Activated naive CD8-positive, alpha-beta T cell treated with anti-CD3 and anti-CD28 coated beads for 36 hours (primary cell): ENCODE results near the gene TRIM3. TPM values are rescaled to one million over a fixed set of nuclear protein-coding genes. Genes with fewer than 3 reads are reported as not detected.

Experiments
- DNase-seq: peaks from one replicate; pipeline ENCODE4 v3.0.0; 2021
- H3K27ac Mint-ChIP-seq: one replicate; pipeline ENCODE4 v1.8.0; 2022; ENCODE audit warnings: mild to moderate bottlenecking, moderate library complexity, mixed read lengths
- H3K27me3 Mint-ChIP-seq: one replicate; pipeline ENCODE4 v1.8.0; 2022; ENCODE audit warnings: mild to moderate bottlenecking, mixed read lengths
- H3K36me3 Mint-ChIP-seq: one replicate; pipeline ENCODE4 v1.8.0; 2021; ENCODE audit warnings: mild to moderate bottlenecking, mixed read lengths
- H3K4me1 Mint-ChIP-seq: one replicate; pipeline ENCODE4 v1.8.0; 2021; ENCODE audit warnings: mixed read lengths
- H3K4me3 Mint-ChIP-seq: one replicate; pipeline ENCODE4 v1.8.0; 2022; ENCODE audit warnings: mild to moderate bottlenecking, moderate library complexity, mixed read lengths
- H3K9me3 Mint-ChIP-seq: one replicate; pipeline ENCODE4 v1.8.0; 2022; ENCODE audit warnings: mixed read lengths
- total RNA-seq, 2 experiments: library from RNA; stranded (reverse); gene quantifications; one replicate each; pipeline ENCODE4 v1.2.3, GENCODE V29; 2021

Gene TRIM3
- total RNA-seq, 2 experiments from 2014 or later = 3.4 to 3.6 TPM

GRCh38 chr11:6405052-6405667, 68.6 kb downstream of the TRIM3 start:
- peaks cover 7% of the 10 kb centered on the region for H3K36me3 Mint-ChIP-seq
- no peaks in the 10 kb centered on the region for H3K9me3 Mint-ChIP-seq
- no peak for DNase-seq
- peaks cover 70% of the 10 kb centered on the region for H3K4me1 Mint-ChIP-seq
- H3K4me3 Mint-ChIP-seq = no peak overlapping the region
- no peak overlapping the region for H3K27ac Mint-ChIP-seq
- peaks cover 4% of the 10 kb centered on the region for H3K27me3 Mint-ChIP-seq

- Mint-ChIP-seq H3K27ac (peak overlapping the region; percentile 34), H3K4me3 (peak overlapping the region; percentile 27), H3K36me3 (peaks cover 7% of the 10 kb centered on the region), H3K27me3 (peaks cover 4% of the 10 kb centered on the region), H3K4me1 (peaks cover 73% of the 10 kb centered on the region), H3K9me3 (no peaks in the 10 kb centered on the region)
- no peak for DNase-seq
Measured at GRCh38 chr11:6404342-6405051, 69.2 kb downstream of the TRIM3 start.

GRCh38 chr11:6403539-6403938, 70.2 kb downstream of the TRIM3 start:
- peak overlapping the region; percentile 94 for H3K27ac Mint-ChIP-seq
- peaks cover 4% of the 10 kb centered on the region for H3K27me3 Mint-ChIP-seq
- peaks cover 80% of the 10 kb centered on the region for H3K4me1 Mint-ChIP-seq
- no peaks in the 10 kb centered on the region for H3K9me3 Mint-ChIP-seq
- H3K4me3 Mint-ChIP-seq = peak overlapping the region; percentile 76
- no peak for DNase-seq
- H3K36me3 Mint-ChIP-seq = peaks cover 13% of the 10 kb centered on the region

GRCh38 chr11:6402561-6402981, 71.2 kb downstream of the TRIM3 start:
- Mint-ChIP-seq H3K36me3 (peaks cover 15% of the 10 kb centered on the region), H3K9me3 (no peaks in the 10 kb centered on the region), H3K4me1 (peaks cover 76% of the 10 kb centered on the region), H3K27me3 (peaks cover 4% of the 10 kb centered on the region), H3K4me3 (peak overlapping the region; percentile 76), H3K27ac (peak overlapping the region; percentile 94)
- peak; percentile 81 for DNase-seq

GRCh38 chr11:6402061-6402470, 71.7 kb downstream of the TRIM3 start:
- peaks cover 4% of the 10 kb centered on the region for H3K27me3 Mint-ChIP-seq
- H3K4me1 Mint-ChIP-seq = peaks cover 72% of the 10 kb centered on the region
- peak; percentile 37 for DNase-seq
- peak overlapping the region; percentile 94 for H3K27ac Mint-ChIP-seq
- peaks cover 15% of the 10 kb centered on the region for H3K36me3 Mint-ChIP-seq
- H3K4me3 Mint-ChIP-seq = peak overlapping the region; percentile 76
- no peaks in the 10 kb centered on the region for H3K9me3 Mint-ChIP-seq

GRCh38 chr11:6401464-6401863, 72.3 kb downstream of the TRIM3 start:
- H3K27me3 Mint-ChIP-seq = peaks cover 4% of the 10 kb centered on the region
- peaks cover 68% of the 10 kb centered on the region for H3K4me1 Mint-ChIP-seq
- no peak overlapping the region for H3K4me3 Mint-ChIP-seq
- no peaks in the 10 kb centered on the region for H3K9me3 Mint-ChIP-seq
- H3K27ac Mint-ChIP-seq = no peak overlapping the region
- H3K36me3 Mint-ChIP-seq = peaks cover 15% of the 10 kb centered on the region
- DNase-seq = no peak

DNA sequence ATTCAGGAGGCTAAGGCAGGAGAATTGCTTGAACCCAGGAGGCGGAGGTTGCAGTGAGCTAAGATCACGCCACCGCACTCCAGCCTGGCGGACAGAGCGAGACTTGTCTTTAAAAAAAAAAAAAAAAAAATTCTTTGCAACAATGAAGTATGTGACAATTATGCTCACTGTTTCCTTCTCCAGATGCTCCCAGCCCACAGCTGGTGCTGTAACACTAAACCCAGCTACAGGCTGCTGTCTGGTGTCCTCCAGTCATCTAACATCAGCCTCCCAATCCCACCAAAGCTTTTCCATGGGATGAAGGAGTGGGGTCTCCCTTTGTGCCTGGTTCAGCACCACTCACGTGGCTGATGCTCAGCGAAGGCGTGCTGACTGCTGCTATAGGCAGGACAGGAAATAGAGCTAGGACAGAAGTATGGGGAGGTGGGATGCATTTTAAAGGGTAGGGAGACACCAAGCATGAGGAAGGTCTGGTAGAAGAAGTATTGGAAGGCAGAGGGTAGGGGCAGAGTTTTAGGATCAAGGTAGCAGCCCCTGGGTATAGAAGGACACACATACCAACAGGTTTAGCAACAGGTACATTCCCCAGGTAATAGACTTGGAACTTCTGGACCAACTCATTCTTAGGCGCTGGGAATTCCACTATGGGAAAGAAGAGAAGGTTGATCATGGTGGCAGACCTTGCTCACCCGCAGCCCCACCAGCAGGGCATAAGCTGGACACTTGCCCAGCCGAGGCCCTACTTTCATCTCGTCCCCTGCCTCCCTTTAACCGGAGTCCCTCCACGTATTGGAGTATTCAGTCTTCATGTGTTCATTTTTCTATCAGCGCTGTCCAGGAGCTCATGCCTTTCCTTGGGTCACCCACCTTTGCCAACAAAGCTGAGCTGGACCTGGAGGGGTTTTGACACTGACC, 73.1 kb downstream of the TRIM3 start:
- Mint-ChIP-seq H3K4me3 (no peak overlapping the region), H3K9me3 (no peaks in the 10 kb centered on the region), H3K27me3 (peaks cover 4% of the 10 kb centered on the region), H3K27ac (no peak overlapping the region), H3K4me1 (peaks cover 64% of the 10 kb centered on the region), H3K36me3 (peaks cover 15% of the 10 kb centered on the region)
- no peak for DNase-seq

Other genes with a start within 250 kb of the TRIM3 start
- 10 to 100 TPM; 14.2 to 16.0 TPM for gene FHIP1B, start 239.3 kb downstream of the TRIM3 start, total RNA-seq
- gene CNGA4, start 234.9 kb downstream of the TRIM3 start, total RNA-seq = under 1 TPM; 0.10 to 0.30 TPM
- under 1 TPM; 0.16 to 0.43 TPM for gene CCKBR, start 214.1 kb downstream of the TRIM3 start, total RNA-seq
- gene CAVIN3, start 153.4 kb downstream of the TRIM3 start, total RNA-seq = 10 to 100 TPM; 26.3 to 30.0 TPM
- 10 to 100 TPM; 12.9 to 16.9 TPM for gene SMPD1, start 83.5 kb downstream of the TRIM3 start, total RNA-seq
- gene APBB1, start 54.8 kb downstream of the TRIM3 start, total RNA-seq = 10 to 100 TPM; 29.2 to 32.3 TPM
- not detected for gene HPX, start 33.0 kb downstream of the TRIM3 start, total RNA-seq
- gene ARFIP2, start 7.4 kb upstream of the TRIM3 start, total RNA-seq = 10 to 100 TPM; 44.2 to 47.1 TPM
- 10 to 100 TPM; 40.3 to 44.3 TPM for gene TIMM10B, start 7.6 kb upstream of the TRIM3 start, total RNA-seq
- 10 to 100 TPM; 11.6 to 11.7 TPM for gene DNHD1, start 23.3 kb upstream of the TRIM3 start, total RNA-seq
- gene RRP8, start 129.7 kb upstream of the TRIM3 start, total RNA-seq = 10 to 100 TPM; 37.8 to 45.3 TPM
- 10 to 100 TPM; 66.1 to 68.0 TPM for gene ILK, start 129.8 kb upstream of the TRIM3 start, total RNA-seq
- 100 to 1,000 TPM; 156 to 160 TPM for gene TAF10, start 138.3 kb upstream of the TRIM3 start, total RNA-seq
- gene TPP1, start 145.5 kb upstream of the TRIM3 start, total RNA-seq = 10 to 100 TPM; 30.7 to 33.7 TPM
- 1 to 10 TPM; 1.3 to 1.4 TPM for gene DCHS1, start 181.9 kb upstream of the TRIM3 start, total RNA-seq
- 100 to 1,000 TPM; 141 to 143 TPM for gene MRPL17, start 209.4 kb upstream of the TRIM3 start, total RNA-seq